ENCODE measurements around the gene SPRY2.
A peak's percentile ranks its signal among the peaks of the same experiment; 100 is the strongest.
"Not testable (repeated sequence)": the region's sequence is repeated elsewhere in the genome, so short reads cannot be mapped to it uniquely, and the experiment has no call there.

The SPRY2 gene

GRCh38 chr13:80348314-80348713 is 7.4 kb upstream of the SPRY2 start:
- no peak for DNase-seq

DNA sequence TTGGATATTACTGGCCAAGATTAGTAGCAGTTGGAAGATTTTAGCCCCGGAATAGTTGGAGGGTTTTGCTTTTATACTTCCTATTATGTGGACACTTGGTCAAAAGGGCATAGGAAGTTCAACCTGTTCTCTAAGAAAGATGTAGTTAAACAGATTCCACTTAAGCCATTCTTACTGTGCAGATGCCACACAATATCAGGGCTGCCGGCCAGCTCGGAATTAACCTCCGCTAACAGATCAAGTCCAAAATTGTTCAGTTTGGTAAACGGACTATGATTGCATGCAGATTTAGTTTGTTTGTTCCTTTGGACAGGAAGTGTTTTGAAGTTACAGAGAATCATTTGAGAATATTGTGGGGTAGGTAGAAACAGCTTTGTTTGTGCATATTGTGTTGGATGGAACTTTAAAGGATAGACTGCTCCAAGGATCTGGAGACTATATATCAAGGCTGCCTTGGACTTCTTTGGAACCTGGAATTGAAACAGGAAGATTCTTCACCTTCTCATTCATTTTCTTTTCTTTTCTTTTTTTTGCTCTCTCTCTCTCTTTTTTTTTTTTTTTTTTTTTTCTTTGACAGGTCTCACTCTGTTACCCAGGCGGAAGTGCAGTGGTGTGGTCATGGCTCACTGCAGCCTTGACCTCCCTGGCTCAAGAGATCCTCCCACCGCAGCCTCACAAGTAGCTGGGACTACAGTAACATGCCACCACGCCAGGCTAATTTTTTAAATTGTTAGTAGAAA is 5.0 kb upstream of the SPRY2 start:
- no peak for DNase-seq

DNA sequence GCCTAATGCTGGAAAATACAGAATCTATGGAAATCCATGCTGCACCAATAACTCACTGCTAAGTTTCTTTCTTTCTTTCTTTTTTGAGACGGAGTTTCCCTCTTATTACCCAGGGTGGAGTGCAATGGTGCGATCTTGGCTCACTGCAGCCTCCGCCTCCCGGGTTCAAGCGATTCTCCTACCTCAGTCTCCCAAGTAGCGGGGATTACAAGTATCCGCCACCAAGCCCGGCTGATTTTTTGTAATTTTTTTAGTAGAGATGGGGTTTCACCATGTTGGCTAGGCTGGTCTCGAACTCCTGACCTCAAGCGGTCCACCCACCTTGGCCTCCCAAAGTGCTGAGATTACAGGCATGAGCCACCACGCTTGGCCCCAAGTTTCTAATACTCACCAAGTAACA is 3.1 kb upstream of the SPRY2 start:
- DNase-seq: not testable (repeated sequence)

DNA sequence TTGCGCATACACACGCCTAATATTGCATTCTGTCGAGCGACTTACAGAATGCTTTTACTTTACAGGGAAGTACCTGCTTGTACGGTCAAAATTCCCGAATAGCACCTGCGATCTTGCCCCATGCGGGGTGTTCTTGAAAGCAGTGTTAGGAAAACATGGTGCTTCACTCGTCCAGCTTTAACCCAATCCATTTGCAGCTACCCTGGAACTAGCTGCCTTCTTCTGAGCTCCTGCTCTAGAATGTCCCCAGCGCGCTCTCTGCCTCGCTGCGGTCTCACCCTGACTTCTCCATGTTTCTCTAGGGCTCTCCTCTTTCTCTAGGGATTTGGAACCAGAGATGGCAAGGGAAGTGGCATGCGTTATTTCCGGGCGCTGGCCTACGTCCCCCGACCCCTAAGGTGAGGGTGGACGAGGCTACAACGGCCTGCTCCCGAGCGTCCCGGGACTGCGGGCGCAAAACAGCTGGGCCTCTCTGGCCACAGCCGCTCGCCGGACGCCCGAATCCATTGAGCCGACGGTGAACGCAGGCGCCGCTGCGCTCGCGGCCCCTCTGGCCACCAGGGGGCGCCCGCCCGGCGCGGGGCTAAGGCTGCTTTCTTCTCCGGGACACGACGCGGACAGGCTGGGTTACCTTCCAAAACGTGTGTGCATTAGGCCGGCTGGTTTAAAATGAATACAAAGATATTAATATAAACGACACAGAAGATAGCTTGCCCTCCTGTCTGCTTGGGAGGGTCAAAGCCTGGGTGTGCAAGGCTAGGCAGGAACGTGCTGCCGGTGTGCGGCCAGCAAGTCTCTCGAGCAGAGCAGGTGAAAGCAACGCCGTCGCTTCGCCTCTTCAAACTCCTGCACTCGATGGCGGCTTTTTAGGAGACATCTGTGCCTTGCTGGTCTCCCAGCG is 1.8 kb upstream of the SPRY2 start:
- DNase-seq: peak; percentile 84

DNA sequence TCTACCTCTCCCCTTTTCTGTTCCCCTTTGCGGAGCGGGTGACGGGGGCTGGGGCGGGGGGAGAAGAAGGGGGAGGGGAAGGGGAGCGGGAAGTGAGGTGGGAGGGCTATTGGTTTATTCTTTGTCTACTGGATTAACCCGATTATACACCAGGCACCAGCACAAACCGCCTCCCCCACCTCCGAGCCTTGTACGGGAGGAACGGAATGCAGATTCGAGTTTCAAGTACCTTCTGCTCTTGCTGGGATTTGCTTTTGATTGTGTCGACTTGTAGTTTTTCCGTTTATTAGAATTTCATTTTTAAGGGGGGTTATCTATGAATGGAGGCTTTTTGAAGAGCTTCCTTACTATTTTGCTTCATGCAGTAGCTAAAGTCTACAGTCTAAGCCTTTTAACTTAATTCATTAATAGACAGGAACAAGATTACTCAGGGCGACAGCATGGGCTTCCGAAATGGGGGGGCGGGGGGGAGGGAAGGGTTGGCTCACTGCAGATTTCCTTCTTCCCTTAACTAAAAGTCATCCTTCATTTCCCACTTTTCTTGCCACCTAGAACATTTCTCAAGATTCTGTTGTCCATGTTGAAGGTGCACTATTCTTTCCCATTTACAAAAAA is 937 bp upstream of the SPRY2 start:
- DNase-seq: peak; percentile 26

- peak; percentile 36 for DNase-seq
These were observed 250 bp downstream of the SPRY2 start for GRCh38 chr13:80340651-80341100.

- peak; percentile 34 for DNase-seq
These were observed 845 bp downstream of the SPRY2 start for GRCh38 chr13:80339912-80340650.

DNA sequence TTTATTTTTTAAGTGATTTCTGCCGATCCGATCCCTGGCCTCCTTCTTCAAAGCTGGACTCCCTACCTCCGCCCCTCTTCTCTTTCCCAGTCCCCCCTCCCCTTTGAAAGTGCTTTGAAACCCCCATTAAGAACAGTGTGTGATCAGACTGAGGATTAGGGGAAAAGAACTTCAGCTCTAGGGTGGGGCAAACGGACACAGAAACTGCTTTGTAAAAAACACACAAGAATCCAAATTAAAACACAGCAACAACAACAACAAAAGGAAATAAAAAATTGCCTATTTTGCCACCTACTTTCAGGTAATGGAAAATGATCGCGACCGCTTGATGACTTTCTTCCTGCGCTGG is 1.4 kb downstream of the SPRY2 start:
- DNase-seq: no peak

GRCh38 chr13:80338781-80339562 is 2.0 kb downstream of the SPRY2 start:
- DNase-seq: peak; percentile 35

DNA sequence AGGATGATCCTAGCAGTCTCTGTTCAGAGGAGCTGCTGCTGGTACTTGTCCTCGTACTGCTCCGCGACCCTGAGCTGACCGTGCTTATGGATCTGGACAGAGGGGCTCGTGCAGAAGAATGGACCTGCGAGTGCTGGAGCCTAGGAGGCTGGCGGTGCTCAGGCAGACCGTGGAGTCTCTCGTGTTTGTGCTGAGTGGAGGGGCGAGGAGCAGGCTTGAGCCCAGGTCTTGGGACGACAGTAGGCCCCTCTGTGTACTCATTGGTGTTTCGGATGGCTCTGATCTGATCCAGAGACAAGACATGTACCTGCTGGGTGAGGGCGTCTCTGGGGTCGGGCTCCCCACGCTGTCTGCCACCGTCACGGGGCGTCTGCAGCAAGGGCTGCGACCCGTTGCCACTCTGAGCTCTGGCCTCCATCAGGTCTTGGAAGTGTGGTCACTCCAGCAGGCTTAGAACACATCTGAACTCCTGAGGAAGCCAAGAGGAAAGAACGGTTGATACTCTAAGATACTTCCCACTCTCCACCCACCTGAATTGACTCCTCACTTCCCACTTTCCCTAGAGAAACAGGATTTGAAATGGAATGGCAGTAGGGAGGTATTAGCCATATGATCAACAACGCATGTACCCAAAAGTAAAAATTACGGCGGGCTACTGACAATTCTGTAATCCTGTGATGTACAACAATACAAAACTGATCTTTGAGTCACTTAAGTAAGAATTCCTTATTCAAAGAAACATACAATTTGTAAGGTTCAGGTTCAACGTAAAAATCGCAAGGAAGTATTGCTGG is 3.4 kb downstream of the SPRY2 start:
- no peak for DNase-seq

- DNase-seq: no peak
These were observed 4.1 kb downstream of the SPRY2 start for GRCh38 chr13:80336776-80337287.

DNA sequence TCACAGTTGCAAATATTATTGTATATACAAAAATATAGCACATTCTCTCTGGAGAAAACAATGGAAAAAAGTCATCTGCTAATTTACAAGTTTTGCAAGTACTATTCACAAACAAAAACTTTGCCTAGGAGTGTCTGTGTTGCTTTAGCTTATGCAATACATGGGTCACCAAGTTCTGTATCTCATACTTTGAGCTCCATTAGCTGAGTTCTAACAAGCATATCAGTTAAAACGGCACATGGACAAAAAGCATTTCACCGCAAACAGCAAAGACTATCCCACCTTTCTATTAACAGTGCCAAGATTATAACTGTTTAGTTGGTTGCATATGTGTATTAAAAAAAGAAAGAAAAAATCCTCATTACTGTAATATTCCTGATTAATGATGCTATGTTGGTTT is 4.6 kb downstream of the SPRY2 start:
- DNase-seq: no peak

DNA sequence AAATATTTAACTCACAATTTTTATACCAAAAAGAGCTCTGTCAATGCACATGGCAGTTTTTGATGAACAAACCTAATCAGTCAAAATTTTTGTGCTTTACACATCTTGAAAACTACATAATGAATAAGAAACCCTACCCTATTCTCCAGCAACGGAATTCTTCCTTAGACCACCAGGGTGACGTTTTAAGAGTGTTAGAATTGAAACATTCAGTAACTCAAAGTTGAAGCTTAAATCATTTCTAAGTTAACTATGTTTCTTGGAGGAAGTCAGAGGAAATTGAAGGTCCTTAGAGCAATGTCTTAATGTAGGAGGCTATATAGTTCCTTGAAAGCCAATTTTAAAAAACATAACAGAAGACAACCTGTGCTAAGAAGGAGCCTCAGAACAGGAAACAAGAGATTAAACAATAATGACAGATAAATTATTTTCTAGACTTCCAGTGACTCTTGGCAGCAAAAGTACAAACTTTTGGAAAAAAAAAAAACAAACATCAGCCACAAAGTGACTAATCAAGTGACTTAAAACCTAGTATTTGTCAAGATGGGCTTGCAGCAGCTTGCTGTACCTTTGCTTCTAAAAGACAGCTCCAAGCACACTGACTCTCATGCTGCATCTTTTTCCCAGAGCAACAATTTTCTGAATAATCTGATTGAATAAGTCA is 6.2 kb downstream of the SPRY2 start:
- no peak for DNase-seq

DNA sequence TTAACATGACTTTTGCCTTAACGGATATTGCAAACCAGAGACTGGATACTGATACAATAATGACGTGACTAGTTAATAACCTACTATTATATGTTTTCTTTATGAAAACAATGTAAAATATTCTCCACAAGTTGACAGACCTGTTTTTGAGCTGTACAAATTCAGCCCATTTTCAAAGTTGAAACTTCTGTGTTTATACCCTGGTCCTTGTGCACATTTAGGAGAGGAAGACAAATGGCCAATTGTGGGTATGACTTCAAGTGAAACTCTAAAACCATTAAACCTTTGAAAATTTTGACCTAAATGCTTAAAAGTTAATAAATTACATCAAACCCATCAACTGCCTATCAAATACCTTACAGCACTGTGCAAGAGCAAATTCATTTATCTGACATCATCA is 8.9 kb downstream of the SPRY2 start:
- DNase-seq: no peak

- DNase-seq: no peak
These were observed 11.7 kb downstream of the SPRY2 start for GRCh38 chr13:80329250-80329649.

- DNase-seq: no peak
These were observed 21.9 kb downstream of the SPRY2 start for GRCh38 chr13:80319004-80319403.

DNA sequence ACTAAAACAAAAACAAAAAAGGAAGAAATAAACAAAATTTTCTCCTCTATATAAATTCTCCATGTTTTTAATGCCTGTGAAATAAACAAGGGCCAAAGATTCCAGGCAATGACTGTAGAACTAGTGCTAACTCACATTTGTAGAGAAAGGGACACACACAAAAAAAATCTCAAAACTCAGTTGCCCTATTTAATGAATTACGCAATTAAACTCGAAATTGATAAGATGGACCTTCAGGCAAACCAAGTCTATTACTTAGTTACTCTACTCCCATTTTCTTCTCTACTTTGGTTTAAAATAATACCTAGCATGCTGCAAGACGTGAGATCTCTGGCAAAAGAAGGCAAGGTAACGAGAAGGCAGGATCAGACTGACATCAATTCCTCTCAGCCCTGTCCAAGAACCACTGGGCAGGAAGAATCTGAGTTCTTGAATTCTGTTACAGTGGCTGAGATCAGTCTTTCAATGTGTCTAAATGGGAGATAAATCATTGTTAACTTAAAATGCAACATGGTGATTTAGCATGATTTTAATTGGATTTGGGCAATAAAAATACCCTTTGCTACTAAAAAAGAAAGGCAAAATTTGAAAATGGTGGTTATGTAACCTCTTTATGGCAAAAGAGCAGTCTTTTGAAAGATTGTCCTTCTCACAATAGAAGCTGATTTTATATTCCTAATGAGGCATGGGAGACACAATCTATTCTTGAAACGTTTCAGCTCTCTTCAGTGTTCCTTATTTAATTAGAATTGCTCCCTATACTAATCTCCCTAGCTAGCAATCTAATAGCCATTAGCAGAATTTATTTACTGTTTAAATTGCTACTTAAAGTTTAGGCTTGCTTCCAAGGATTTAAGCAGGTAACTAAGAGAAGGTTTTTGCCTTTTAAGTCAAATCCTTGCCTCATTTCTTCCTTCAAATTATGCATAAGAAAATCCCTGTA is 25.9 kb downstream of the SPRY2 start:
- DNase-seq: no peak

GRCh38 chr13:80313668-80314256 is 27.2 kb downstream of the SPRY2 start:
- no peak for DNase-seq

GRCh38 chr13:80312967-80313366 is 28.0 kb downstream of the SPRY2 start:
- no peak for DNase-seq

Data from stimulated activated CD8-positive, alpha-beta memory T cell treated with anti-CD3 and anti-CD28 coated beads, Interleukin-4, amount 100 ng/mL, for 48 hours (primary cell).